GM12891 (cell line): ENCODE measurements around the gene DIP2C.

Experiments used
- POLR2A ChIP-seq: IDR thresholded peaks from 2 replicates; pipeline ENCODE4 v1.6.1; 2011; ENCODE audit warnings: low read depth, low read length, control low read depth
- POLR2AphosphoS5 ChIP-seq: IDR thresholded peaks from 2 replicates; pipeline ENCODE4 v1.6.1; 2011; ENCODE audit warnings: low read depth, low read length, control low read depth
- SPI1 ChIP-seq: IDR thresholded peaks from 2 replicates; pipeline ENCODE4 v1.6.1; 2011; ENCODE audit warnings: low read depth, low read length, control low read depth
- TAF1 ChIP-seq: IDR thresholded peaks from 2 replicates; pipeline ENCODE4 v1.6.1; 2011; ENCODE audit warnings: low read depth, low read length, control low read depth

DNA sequence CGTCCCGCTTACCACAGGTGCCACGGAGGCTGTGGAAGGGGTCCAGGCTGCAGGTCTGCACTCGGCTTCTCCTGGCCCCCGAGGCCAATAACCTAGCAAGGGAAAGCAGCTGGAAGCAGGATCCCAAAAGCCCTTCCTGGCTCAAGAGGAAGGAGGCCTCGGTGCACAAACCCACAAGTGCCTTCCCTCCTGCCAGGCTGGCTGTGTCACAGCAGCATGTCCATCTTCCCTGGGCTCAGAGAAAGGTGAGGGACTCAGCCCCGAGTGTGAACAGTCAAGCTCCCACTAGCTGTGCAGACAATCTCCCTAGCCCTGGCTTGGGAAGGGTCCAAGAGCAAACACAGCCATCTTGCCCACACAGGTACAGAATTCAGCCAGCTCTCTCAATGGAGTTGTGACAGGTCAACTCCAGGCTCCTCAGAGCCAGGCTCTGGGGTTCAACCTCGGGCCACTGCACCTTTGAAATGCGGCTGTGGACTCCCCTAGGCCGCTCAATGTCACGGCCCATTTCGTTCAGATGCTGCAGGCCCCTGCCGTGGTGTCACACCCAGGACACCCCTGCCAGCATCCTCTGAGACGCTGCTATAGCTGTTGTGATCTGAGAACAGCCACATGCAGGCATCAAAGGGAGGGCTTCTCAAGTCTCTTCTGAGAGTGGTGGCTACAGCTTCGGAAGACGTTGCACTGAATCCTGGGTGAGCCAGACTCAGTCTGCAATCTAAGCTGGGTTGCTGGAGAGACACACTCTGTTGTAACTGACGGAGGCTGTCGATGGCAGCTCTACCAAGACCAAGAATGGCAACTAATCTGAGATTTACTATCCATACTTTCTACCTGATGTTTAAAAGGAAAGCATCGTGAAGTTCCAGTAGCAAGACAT lies 137.9 kb downstream of the DIP2C start:
- TF ChIP-seq POLR2A (no peak), SPI1 (no peak), POLR2AphosphoS5 (no peak), TAF1 (no peak)
